ENCODE results near the gene CST9L.

CST9L gene

GRCh38 chr20:23568320-23568970 is at the start of gene CST9L:
TSS of gene CST9L (minus strand) at chr20:23568484. CDS start at chr20:23568450, 34 bp downstream.
- DNase-seq, result no peak

GRCh38 chr20:23614163-23614562 is 45.9 kb upstream of the CST9L start:
- no peak for DNase-seq

GRCh38 chr20:23613676-23614075 is 45.4 kb upstream of the CST9L start:
- DNase-seq, result no peak

- DNase-seq, result no peak
These were observed 44.1 kb upstream of the CST9L start for GRCh38 chr20:23612396-23612795.

- no peak for DNase-seq
These were observed 41.3 kb upstream of the CST9L start for GRCh38 chr20:23609486-23610109.

GRCh38 chr20:23608251-23608846 is 40.1 kb upstream of the CST9L start:
- no peak for DNase-seq

- DNase-seq, result no peak
These were observed 39.4 kb upstream of the CST9L start for GRCh38 chr20:23607497-23608245.

GRCh38 chr20:23606652-23607049 is 38.4 kb upstream of the CST9L start:
- DNase-seq, result no peak

- no peak for DNase-seq
These were observed 37.8 kb upstream of the CST9L start, which contains the start of gene CST9 for GRCh38 chr20:23605867-23606651. TSS of gene CST9 (minus strand) at chr20:23605917. CDS start at chr20:23605864, 53 bp downstream.

- DNase-seq, result no peak
These were observed 36.0 kb upstream of the CST9L start for GRCh38 chr20:23604306-23604705.

GRCh38 chr20:23603321-23603720 is 35.0 kb upstream of the CST9L start:
- DNase-seq, result no peak

GRCh38 chr20:23602699-23603098 is 34.4 kb upstream of the CST9L start:
- DNase-seq, result no peak

GRCh38 chr20:23602241-23602640 is 34.0 kb upstream of the CST9L start:
- no peak for DNase-seq

- no peak for DNase-seq
These were observed 33.4 kb upstream of the CST9L start for GRCh38 chr20:23601715-23602114.

GRCh38 chr20:23598481-23598880 is 30.2 kb upstream of the CST9L start:
- no peak for DNase-seq

GRCh38 chr20:23596579-23597250 is 28.4 kb upstream of the CST9L start:
- DNase-seq, result no peak

- DNase-seq, result no peak
These were observed 27.7 kb upstream of the CST9L start for GRCh38 chr20:23595941-23596340.

GRCh38 chr20:23588434-23589403 is 20.4 kb upstream of the CST9L start:
- no peak for DNase-seq

- DNase-seq, result no peak
These were observed 19.3 kb upstream of the CST9L start for GRCh38 chr20:23587631-23588030.

- no peak for DNase-seq
These were observed 18.6 kb upstream of the CST9L start for GRCh38 chr20:23586735-23587525.
